ENCODE measurements around the gene WDR87.
A peak's percentile ranks its signal among the peaks of the same experiment; 100 is the strongest.

DNA sequence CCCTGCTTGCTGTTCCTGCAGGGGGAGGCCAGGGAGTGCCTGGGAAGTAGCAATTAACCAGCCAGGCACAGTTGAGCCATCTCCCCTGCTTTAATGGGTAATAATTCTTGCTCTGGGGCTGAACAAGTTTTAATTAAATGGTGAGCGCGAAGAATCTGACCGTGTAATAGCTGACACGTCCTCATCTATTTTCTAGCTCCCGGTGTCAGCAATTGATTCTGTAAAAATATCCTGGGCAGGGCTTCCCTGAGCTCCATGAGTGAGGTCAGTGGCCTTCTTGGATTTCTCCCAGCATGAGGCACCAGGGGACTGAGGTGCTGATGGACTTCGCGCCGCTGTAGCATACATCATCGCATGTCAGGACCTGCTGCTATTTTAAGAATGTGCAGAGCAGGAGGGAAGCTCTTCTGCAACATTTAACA, 27.6 kb upstream of the WDR87 start:
- TF ChIP-seq TRIM28 (IDR thresholded peaks at IDR 0.05; ENCODE audit: borderline replicate concordance, low read length) (peak; percentile 83; the same call in 1 of the 2 replicates), ZNF174 (tag by site-specific recombination; IDR thresholded peaks at IDR 0.05) (no peak), ZBTB7A (tag by site-specific recombination; IDR thresholded peaks at IDR 0.05; ENCODE audit: low read depth) (no peak), GFI1B (tag by site-specific recombination; IDR thresholded peaks at IDR 0.05) (no peak), ZSCAN23 (tag by site-specific recombination; IDR thresholded peaks at IDR 0.05) (no peak), ZFP37 (tag by site-specific recombination; IDR thresholded peaks at IDR 0.05) (no peak), ZNF747 (tag by site-specific recombination; IDR thresholded peaks at IDR 0.05) (no peak), YY2 (tag by site-specific recombination; IDR thresholded peaks at IDR 0.05) (no peak), ZNF175 (tag by site-specific recombination; IDR thresholded peaks at IDR 0.05) (no peak)
- TF ChIP-seq, protein P1, sequence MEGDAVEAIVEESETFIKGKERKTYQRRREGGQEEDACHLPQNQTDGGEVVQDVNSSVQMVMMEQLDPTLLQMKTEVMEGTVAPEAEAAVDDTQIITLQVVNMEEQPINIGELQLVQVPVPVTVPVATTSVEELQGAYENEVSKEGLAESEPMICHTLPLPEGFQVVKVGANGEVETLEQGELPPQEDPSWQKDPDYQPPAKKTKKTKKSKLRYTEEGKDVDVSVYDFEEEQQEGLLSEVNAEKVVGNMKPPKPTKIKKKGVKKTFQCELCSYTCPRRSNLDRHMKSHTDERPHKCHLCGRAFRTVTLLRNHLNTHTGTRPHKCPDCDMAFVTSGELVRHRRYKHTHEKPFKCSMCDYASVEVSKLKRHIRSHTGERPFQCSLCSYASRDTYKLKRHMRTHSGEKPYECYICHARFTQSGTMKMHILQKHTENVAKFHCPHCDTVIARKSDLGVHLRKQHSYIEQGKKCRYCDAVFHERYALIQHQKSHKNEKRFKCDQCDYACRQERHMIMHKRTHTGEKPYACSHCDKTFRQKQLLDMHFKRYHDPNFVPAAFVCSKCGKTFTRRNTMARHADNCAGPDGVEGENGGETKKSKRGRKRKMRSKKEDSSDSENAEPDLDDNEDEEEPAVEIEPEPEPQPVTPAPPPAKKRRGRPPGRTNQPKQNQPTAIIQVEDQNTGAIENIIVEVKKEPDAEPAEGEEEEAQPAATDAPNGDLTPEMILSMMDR (tag by site-specific recombination; IDR thresholded peaks at IDR 0.05) = no peak
- TF ChIP-seq, protein P2, sequence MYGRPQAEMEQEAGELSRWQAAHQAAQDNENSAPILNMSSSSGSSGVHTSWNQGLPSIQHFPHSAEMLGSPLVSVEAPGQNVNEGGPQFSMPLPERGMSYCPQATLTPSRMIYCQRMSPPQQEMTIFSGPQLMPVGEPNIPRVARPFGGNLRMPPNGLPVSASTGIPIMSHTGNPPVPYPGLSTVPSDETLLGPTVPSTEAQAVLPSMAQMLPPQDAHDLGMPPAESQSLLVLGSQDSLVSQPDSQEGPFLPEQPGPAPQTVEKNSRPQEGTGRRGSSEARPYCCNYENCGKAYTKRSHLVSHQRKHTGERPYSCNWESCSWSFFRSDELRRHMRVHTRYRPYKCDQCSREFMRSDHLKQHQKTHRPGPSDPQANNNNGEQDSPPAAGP (tag by site-specific recombination; IDR thresholded peaks at IDR 0.05) = no peak
- TF ChIP-seq, protein P3, sequence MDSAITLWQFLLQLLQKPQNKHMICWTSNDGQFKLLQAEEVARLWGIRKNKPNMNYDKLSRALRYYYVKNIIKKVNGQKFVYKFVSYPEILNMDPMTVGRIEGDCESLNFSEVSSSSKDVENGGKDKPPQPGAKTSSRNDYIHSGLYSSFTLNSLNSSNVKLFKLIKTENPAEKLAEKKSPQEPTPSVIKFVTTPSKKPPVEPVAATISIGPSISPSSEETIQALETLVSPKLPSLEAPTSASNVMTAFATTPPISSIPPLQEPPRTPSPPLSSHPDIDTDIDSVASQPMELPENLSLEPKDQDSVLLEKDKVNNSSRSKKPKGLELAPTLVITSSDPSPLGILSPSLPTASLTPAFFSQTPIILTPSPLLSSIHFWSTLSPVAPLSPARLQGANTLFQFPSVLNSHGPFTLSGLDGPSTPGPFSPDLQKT (IDR thresholded peaks at IDR 0.05; ENCODE audit: borderline replicate concordance, low read depth, low read length) = no peak
- TF ChIP-seq, protein P4, sequence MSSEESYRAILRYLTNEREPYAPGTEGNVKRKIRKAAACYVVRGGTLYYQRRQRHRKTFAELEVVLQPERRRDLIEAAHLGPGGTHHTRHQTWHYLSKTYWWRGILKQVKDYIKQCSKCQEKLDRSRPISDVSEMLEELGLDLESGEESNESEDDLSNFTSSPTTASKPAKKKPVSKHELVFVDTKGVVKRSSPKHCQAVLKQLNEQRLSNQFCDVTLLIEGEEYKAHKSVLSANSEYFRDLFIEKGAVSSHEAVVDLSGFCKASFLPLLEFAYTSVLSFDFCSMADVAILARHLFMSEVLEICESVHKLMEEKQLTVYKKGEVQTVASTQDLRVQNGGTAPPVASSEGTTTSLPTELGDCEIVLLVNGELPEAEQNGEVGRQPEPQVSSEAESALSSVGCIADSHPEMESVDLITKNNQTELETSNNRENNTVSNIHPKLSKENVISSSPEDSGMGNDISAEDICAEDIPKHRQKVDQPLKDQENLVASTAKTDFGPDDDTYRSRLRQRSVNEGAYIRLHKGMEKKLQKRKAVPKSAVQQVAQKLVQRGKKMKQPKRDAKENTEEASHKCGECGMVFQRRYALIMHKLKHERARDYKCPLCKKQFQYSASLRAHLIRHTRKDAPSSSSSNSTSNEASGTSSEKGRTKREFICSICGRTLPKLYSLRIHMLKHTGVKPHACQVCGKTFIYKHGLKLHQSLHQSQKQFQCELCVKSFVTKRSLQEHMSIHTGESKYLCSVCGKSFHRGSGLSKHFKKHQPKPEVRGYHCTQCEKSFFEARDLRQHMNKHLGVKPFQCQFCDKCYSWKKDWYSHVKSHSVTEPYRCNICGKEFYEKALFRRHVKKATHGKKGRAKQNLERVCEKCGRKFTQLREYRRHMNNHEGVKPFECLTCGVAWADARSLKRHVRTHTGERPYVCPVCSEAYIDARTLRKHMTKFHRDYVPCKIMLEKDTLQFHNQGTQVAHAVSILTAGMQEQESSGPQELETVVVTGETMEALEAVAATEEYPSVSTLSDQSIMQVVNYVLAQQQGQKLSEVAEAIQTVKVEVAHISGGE (tag by site-specific recombination; conservative IDR thresholded peaks at IDR 0.05; ENCODE audit: low read depth) = no peak
